IMR-90 (cell line): ENCODE measurements around the gene LCN12. TPM values are rescaled to one million over a fixed set of nuclear protein-coding genes. Genes with fewer than 3 reads are reported as not detected.

Experiments used
- ATAC-seq: fragments of 200-7000 bp; cut with Tn5 transposase; 2 replicates; pipeline ENCODE4 v1.9.1; 2020; ENCODE audit warnings: low read depth, mild to moderate bottlenecking, moderate library complexity
- BruUV-seq: library from RNA; stranded (reverse); fragments of 400-500 nt; replicated peaks from 2 replicates; lab custom pipeline; 2021; lab: Mats Ljungman, UMichigan
- CTCF ChIA-PET: fragments of 300-600 bp; formaldehyde crosslinking; extraction: SDS; loops from one replicate; lab custom pipeline; 2021; ENCODE audit warnings: antibody characterized with exemption; lab: Yijun Ruan, JAX
- POLR2A ChIA-PET: fragments of 300-600 bp; sonication (Branson Sonifier 250); formaldehyde crosslinking; loops from one replicate; lab custom pipeline; 2022; ENCODE audit warnings: antibody characterized with exemption; ENCODE audit not compliant: unreplicated experiment; lab: Charles Lee
- DNase-seq: peaks from one replicate; pipeline ENCODE4 v3.0.0; 2013
- H2AFZ ChIP-seq: replicated peaks from 2 replicates; pipeline ENCODE3; 2013; ENCODE audit warnings: low read length, mild to moderate bottlenecking; ENCODE audit not compliant: poor library complexity
- H2AK5ac ChIP-seq: 2 replicates; pipeline ENCODE4 v1.6.1; 2013; ENCODE audit warnings: low read depth, low read length, inconsistent platforms
- H2AK9ac ChIP-seq: replicated peaks from 2 replicates; pipeline ENCODE3; 2013; ENCODE audit warnings: mild to moderate bottlenecking, low read depth, low read length, moderate library complexity; ENCODE audit not compliant: poor library complexity
- H2BK120ac ChIP-seq: 2 replicates; pipeline ENCODE4 v1.6.1; 2013; ENCODE audit warnings: low read depth, low read length, inconsistent platforms
- H2BK15ac ChIP-seq: 3 replicates; pipeline ENCODE4 v1.6.1; 2013; ENCODE audit warnings: low read depth, low read length, inconsistent platforms
- H2BK20ac ChIP-seq: 2 replicates; pipeline ENCODE4 v1.6.1; 2013; ENCODE audit warnings: low read depth, mild to moderate bottlenecking, inconsistent platforms, low read length, moderate library complexity
- H2BK5ac ChIP-seq: 2 replicates; pipeline ENCODE4 v1.6.1; 2013; ENCODE audit warnings: mild to moderate bottlenecking, low read depth, low read length, inconsistent platforms; ENCODE audit not compliant: poor library complexity, severe bottlenecking
- H3K14ac ChIP-seq: replicated peaks from 2 replicates; pipeline ENCODE4 v1.6.1; 2013; ENCODE audit warnings: low read depth, low read length, inconsistent platforms
- H3K18ac ChIP-seq: 2 replicates; pipeline ENCODE4 v1.6.1; 2013; ENCODE audit warnings: low read depth, low read length, control low read depth
- H3K23ac ChIP-seq: 2 replicates; pipeline ENCODE4 v1.6.1; 2013; ENCODE audit warnings: low read depth, low read length, inconsistent platforms
- H3K27ac ChIP-seq: 2 replicates; pipeline ENCODE4 v1.5.1; 2013; ENCODE audit warnings: mild to moderate bottlenecking, control low read depth, low read length; ENCODE audit not compliant: insufficient read depth
- H3K27me3 ChIP-seq: 2 replicates; pipeline ENCODE4 v1.6.1; 2013; ENCODE audit warnings: low read length; ENCODE audit not compliant: control insufficient read depth, insufficient read depth
- H3K36me3 ChIP-seq: 2 replicates; pipeline ENCODE4 v1.6.1; 2013; ENCODE audit warnings: low read length, mixed read lengths; ENCODE audit not compliant: control insufficient read depth, insufficient read depth
- H3K4ac ChIP-seq: 2 replicates; pipeline ENCODE4 v1.6.1; 2013; ENCODE audit warnings: low read depth, low read length, inconsistent platforms
- H3K4me1 ChIP-seq: 2 replicates; pipeline ENCODE4 v1.6.1; 2013; ENCODE audit warnings: low read length, mixed read lengths; ENCODE audit not compliant: control insufficient read depth, insufficient read depth
- H3K4me2 ChIP-seq: 2 replicates; pipeline ENCODE4 v1.6.1; 2013; ENCODE audit warnings: low read depth, mild to moderate bottlenecking, control low read depth, low read length, moderate library complexity
- H3K4me3 ChIP-seq: 2 replicates; pipeline ENCODE4 v1.5.1; 2013; ENCODE audit warnings: low read depth, mild to moderate bottlenecking, control low read depth, low read length, moderate library complexity; ENCODE audit not compliant: insufficient read depth
- H3K56ac ChIP-seq: 2 replicates; pipeline ENCODE4 v1.6.1; 2013; ENCODE audit warnings: low read length, inconsistent platforms; ENCODE audit not compliant: insufficient read depth; ENCODE audit errors: extremely low read depth
- H3K79me1 ChIP-seq, 2 experiments: 2 replicates each; pipeline ENCODE4 v1.6.1; 2013; ENCODE audit warnings: low read length in 2 of 2, inconsistent platforms in 1 of 2, low read depth in 1 of 2
- H3K9ac ChIP-seq: 2 replicates; pipeline ENCODE4 v1.6.1; 2013; ENCODE audit warnings: low read depth, low read length, control low read depth
- H3K9me1 ChIP-seq: 2 replicates; pipeline ENCODE4 v1.6.1; 2013; ENCODE audit warnings: low read length, inconsistent platforms; ENCODE audit not compliant: insufficient read depth
- H3K9me3 ChIP-seq: 2 replicates; pipeline ENCODE4 v1.6.1; 2013; ENCODE audit warnings: low read length; ENCODE audit not compliant: control insufficient read depth, insufficient read depth
- H4K20me1 ChIP-seq: 2 replicates; pipeline ENCODE4 v1.6.1; 2013; ENCODE audit warnings: low read length, inconsistent platforms; ENCODE audit not compliant: insufficient read depth
- H4K5ac ChIP-seq: 2 replicates; pipeline ENCODE4 v1.6.1; 2013; ENCODE audit warnings: mild to moderate bottlenecking, low read depth, low read length, control low read depth
- H4K8ac ChIP-seq, 2 experiments: 2 replicates each; pipeline ENCODE4 v1.6.1; 2013; ENCODE audit warnings: low read depth in 2 of 2, low read length in 2 of 2, control low read depth in 1 of 2, inconsistent platforms in 1 of 2
- H4K91ac ChIP-seq: 2 replicates; pipeline ENCODE4 v1.6.1; 2013; ENCODE audit warnings: low read depth, low read length, inconsistent platforms; ENCODE audit not compliant: insufficient read depth
- BHLHE40 ChIP-seq: fragments of 150-350 bp; IDR thresholded peaks from 2 replicates; pipeline ENCODE4 v1.6.1; 2016; ENCODE audit warnings: mild to moderate bottlenecking, low read depth, low read length
- FOS ChIP-seq: fragments of 150-350 bp; IDR thresholded peaks from 2 replicates; pipeline ENCODE4 v1.6.1; 2016; ENCODE audit warnings: low read depth, low read length
- MAFK ChIP-seq: IDR thresholded peaks from 2 replicates; pipeline ENCODE4 v1.6.1; 2012; ENCODE audit warnings: low read depth, low read length, improper control_type of control experiment
- MAZ ChIP-seq: IDR thresholded peaks from 2 replicates; pipeline ENCODE4 v1.6.1; 2012; ENCODE audit warnings: low read depth, mild to moderate bottlenecking, low read length, improper control_type of control experiment, moderate library complexity, borderline replicate concordance
- NFE2L2 ChIP-seq: fragments of 150-350 bp; IDR thresholded peaks from 2 replicates; pipeline ENCODE4 v1.6.1; 2016; ENCODE audit warnings: low read depth, mild to moderate bottlenecking, low read length
- RCOR1 ChIP-seq: IDR thresholded peaks from 2 replicates; pipeline ENCODE4 v1.6.1; 2012; ENCODE audit warnings: mild to moderate bottlenecking, low read length, improper control_type of control experiment; ENCODE audit not compliant: insufficient replicate concordance
- RFX5 ChIP-seq: IDR thresholded peaks from 2 replicates; pipeline ENCODE4 v1.8.0; 2012; ENCODE audit warnings: low read depth, mild to moderate bottlenecking, low read length, moderate library complexity
- SMC3 ChIP-seq: fragments of 150-350 bp; IDR thresholded peaks from 2 replicates; pipeline ENCODE4 v1.6.1; 2016; ENCODE audit warnings: low read depth, mild to moderate bottlenecking, antibody characterized with exemption, low read length, moderate library complexity
- WGBS, 2 experiments: methylation state at CpG; one replicate each; pipeline versions ENCODE4 v1.1.5 to v1.1.7; 2013; ENCODE audit warnings: missing lambda C conversion rate in 2 of 2; ENCODE audit not compliant: insufficient read length in 1 of 2; ENCODE audit errors: extremely low coverage in 2 of 2; 5-methylcytosine and 5-hydroxymethylcytosine counted together
- dilution Hi-C: fragments of 300-500 bp; cut with HindIII; formaldehyde crosslinking; loops from one replicate; pipeline ENCODE4 v1.14.3; 2018; ENCODE audit warnings: low sequenced_read_pairs; ENCODE audit not compliant: unreplicated experiment
- in situ Hi-C: fragments of 300-500 bp; cut with MboI; formaldehyde crosslinking; loops from 3 replicates; pipeline ENCODE4 v1.14.3; 2019; ENCODE audit warnings: low sequenced_read_pairs, inconsistent platforms, mixed read lengths
- intact Hi-C: fragments of 100-400 bp; cut with micrococcal nuclease; formaldehyde crosslinking; loops from 2 replicates; pipeline ENCODE4 v1.10.0; 2022
- polyA plus RNA-seq, 3 experiments: library from polyadenylated mRNA; depleted of rRNA; stranded (reverse); fragments of >200 nt; gene quantifications; 2 replicates each; pipeline ENCODE4 v1.2.3, GENCODE V29; 2012; ENCODE audit warnings: low replicate concordance in 1 of 3
- total RNA-seq: library from RNA; depleted of rRNA; stranded (reverse); fragments of >200 nt; gene quantifications from 2 replicates; pipeline ENCODE4 v1.2.3, GENCODE V29; 2012
- TF ChIP-seq, protein P1 (sequence below): fragments of 150-350 bp; IDR thresholded peaks from 2 replicates; pipeline ENCODE4 v1.6.1; 2016; ENCODE audit warnings: low read depth, mild to moderate bottlenecking, low read length, moderate library complexity, borderline replicate concordance
- TF ChIP-seq, protein P2 (sequence below): fragments of 150-350 bp; IDR thresholded peaks from 2 replicates; pipeline ENCODE4 v1.6.1; 2017; ENCODE audit warnings: mild to moderate bottlenecking, antibody characterized with exemption, low read length, low read depth

LCN12 gene
- total and polyA plus RNA-seq, 2 of the 4 experiments (the other 2 are of a cell fraction) = 0.12 TPM; not detected in 1

GRCh38 chr9:136942112-136942880 lies 9.8 kb upstream of the LCN12 start:
- Histone ChIP-seq H3K56ac (no peak overlapping the region), H2BK20ac (no peak overlapping the region), H3K4me1 (peaks cover 4% of the 10 kb centered on the region), H3K4me3 (no peak overlapping the region), H3K36me3 (peaks cover 47% of the 10 kb centered on the region), H3K18ac (no peak overlapping the region), H3K14ac (no peak overlapping the region), H2BK15ac (no peak overlapping the region), H3K4ac (no peak overlapping the region), H4K20me1 (peaks cover 22% of the 10 kb centered on the region), H3K27me3 (no peaks in the 10 kb centered on the region), H2AK9ac (no peak overlapping the region), H3K9ac (no peak overlapping the region), H3K23ac (no peak overlapping the region), H2AK5ac (no peak overlapping the region), H2AFZ (no peak overlapping the region), H3K9me1 (peaks cover 8% of the 10 kb centered on the region), H4K8ac (no peak overlapping the region), H3K9me3 (no peaks in the 10 kb centered on the region), H3K27ac (no peak overlapping the region), H2BK5ac (no peak overlapping the region), H4K91ac (no peak overlapping the region), H3K4me2 (no peak overlapping the region), H2BK120ac (no peak overlapping the region), H3K79me1 (peaks cover 5 to 44% of the 10 kb centered on the region in 2 experiments), H4K5ac (no peak overlapping the region)
- no TSS peak for BruUV-seq
- in situ Hi-C loops (no loop called here), intact Hi-C loops (no loop called here), dilution Hi-C loops (no loop called here)
- CTCF ChIA-PET = no interaction called here
- DNase-seq (no peak), ATAC-seq (no peak)
- TF ChIP-seq MAFK (no peak), MAZ (no peak), FOS (no peak), SMC3 (no peak), RFX5 (no peak), RCOR1 (no peak), NFE2L2 (no peak), BHLHE40 (no peak)
- TF ChIP-seq, protein P1, sequence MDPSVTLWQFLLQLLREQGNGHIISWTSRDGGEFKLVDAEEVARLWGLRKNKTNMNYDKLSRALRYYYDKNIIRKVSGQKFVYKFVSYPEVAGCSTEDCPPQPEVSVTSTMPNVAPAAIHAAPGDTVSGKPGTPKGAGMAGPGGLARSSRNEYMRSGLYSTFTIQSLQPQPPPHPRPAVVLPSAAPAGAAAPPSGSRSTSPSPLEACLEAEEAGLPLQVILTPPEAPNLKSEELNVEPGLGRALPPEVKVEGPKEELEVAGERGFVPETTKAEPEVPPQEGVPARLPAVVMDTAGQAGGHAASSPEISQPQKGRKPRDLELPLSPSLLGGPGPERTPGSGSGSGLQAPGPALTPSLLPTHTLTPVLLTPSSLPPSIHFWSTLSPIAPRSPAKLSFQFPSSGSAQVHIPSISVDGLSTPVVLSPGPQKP = no peak
- TF ChIP-seq, protein P2, sequence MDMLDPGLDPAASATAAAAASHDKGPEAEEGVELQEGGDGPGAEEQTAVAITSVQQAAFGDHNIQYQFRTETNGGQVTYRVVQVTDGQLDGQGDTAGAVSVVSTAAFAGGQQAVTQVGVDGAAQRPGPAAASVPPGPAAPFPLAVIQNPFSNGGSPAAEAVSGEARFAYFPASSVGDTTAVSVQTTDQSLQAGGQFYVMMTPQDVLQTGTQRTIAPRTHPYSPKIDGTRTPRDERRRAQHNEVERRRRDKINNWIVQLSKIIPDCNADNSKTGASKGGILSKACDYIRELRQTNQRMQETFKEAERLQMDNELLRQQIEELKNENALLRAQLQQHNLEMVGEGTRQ = no peak
- WGBS, 2 experiments = 96% methylated on average over 42 of the region's 60 CpGs; no CpG with 5 or more reads in 1 of the 2 experiments
- POLR2A ChIA-PET = no interaction called here
